ENCODE results near the gene ELP6.

ELP6 gene

GRCh38 chr3:47513125-47513929, at the start of gene ELP6:
TSS of gene ELP6 (minus strand) at chr3:47513712. CDS start at chr3:47513590, 122 bp downstream.
- DNase-seq = peak; percentile 91

- no peak for DNase-seq
These were observed 42.8 kb upstream of the ELP6 start for GRCh38 chr3:47556351-47556750.

- DNase-seq = no peak
These were observed 40.8 kb upstream of the ELP6 start for GRCh38 chr3:47554335-47554734.

- DNase-seq = no peak
These were observed 39.9 kb upstream of the ELP6 start for GRCh38 chr3:47553407-47553806.

GRCh38 chr3:47542471-47543173, 29.1 kb upstream of the ELP6 start:
- no peak for DNase-seq

GRCh38 chr3:47541583-47542108, 28.1 kb upstream of the ELP6 start:
- no peak for DNase-seq

DNA sequence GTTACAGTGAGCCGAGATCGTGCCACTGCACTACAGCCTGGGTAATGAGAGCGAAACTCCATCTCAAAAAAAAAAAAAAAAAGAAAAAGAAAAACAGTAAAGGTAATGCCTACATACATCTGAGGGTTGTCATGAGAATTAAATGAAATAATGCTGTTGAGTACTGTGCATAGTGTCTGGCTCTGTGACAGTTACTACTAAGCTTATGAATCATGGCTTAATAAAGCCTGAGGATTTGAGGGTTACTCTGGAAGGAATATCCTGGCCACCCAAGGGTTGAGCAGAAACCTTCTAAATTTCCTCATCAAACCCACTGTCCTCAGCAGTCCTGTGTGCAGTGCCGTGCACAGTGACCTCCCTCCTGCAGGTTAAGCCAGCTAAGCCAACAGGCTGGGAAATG, 26.8 kb upstream of the ELP6 start:
- no peak for DNase-seq

- no peak for DNase-seq
These were observed 23.5 kb upstream of the ELP6 start for GRCh38 chr3:47536967-47537366.

- no peak for DNase-seq
These were observed 22.8 kb upstream of the ELP6 start for GRCh38 chr3:47536221-47536891.

DNA sequence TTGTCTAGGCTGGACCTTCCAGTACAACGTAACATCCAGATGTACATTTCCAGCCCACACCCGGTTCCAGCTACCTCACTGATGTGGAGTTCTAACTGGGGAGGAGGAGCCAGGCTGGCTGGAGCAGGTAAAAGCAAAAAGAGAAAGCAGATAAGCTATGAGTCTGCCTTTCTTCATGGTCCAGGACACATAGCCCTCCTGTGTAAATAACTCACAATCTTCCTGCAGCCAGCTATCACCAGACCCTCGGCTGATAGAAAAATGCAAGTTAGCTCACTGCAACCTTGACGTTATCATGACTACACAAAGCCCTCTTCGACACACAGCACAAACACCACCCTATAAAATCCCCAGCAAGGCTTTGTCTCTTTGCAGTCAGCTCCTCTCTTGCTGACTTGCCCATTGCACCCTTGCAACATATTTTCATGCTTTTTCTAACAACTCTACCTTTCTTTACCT, 20.5 kb upstream of the ELP6 start:
- DNase-seq = no peak

DNA sequence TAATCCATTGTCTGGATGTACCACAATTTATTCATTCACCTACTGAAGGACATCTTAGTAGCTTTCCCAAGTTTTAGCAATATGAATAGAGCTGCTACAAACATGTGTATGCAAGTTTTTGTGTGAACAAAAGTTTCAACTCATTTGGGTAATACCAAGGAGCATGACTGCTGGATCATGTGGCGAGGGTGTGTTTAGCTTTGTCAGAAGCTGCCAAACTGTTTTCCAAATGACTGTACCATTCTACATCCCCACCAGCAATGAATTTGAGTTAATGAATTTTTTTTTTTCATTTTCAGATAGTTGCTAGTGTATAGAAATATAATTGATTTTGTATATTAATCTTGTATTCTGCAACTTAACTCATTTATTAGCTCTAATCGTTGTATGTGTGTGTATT, 20.0 kb upstream of the ELP6 start:
- no peak for DNase-seq

- DNase-seq = peak; percentile 71
These were observed 14.6 kb upstream of the ELP6 start for GRCh38 chr3:47527952-47528725.

DNA sequence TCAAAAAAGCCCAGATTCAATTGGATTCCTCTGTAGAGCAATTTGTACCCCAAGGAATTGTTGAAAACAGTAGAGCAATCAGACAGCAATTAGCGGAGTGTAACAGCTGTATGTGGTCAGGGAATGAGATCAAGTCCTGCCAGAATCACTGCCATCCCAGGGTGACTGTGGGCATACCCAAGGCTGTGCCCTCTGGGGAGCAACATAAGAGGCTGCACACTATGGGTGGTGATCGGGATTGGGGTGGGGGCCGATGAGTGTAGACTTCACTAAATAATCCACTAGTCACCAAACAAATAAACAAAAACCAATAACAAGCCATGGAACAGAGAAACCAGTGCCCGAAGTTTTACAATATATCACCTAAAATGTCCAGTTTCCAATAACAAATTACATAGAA, 12.1 kb upstream of the ELP6 start:
- no peak for DNase-seq

DNA sequence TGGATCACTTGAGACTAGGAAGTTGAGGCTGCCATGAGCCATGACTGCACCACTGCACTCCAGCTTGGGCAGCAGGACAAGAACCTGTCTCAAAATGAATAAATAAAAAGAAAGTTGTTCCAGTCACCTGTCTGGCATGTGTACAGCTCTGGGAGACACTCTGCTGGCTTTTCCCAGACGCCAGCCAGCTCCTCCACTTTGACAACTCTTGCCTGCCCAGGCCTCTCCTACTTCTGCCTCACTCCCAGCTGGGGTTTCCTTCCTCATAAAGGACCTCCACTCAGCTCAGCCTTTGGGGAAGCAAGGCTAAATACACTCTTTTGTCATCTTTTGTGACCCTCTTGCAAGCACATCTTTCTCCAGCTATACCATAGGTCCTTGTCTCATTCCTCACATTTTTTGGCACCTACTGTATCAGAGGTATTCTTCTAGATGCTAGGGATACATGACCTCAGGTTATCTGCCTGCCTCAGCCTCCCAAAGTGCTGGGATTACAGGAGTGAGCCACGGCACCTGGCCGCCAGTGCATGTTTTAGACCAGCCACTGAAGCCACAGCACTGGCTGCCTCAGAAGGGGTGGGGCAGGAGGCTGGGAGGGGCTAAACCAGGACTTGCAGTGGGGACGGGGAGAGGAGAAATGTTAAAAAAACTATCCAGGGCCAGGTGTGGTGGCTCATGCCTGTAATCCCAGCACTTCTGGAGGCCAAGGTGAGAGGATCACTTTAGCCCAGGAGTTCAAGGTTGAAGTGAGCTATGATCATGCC, 10.0 kb upstream of the ELP6 start:
- no peak for DNase-seq

GRCh38 chr3:47522082-47522987, 8.8 kb upstream of the ELP6 start:
- DNase-seq = peak; percentile 80

- DNase-seq = no peak
These were observed 7.2 kb upstream of the ELP6 start for GRCh38 chr3:47520756-47521155.

DNA sequence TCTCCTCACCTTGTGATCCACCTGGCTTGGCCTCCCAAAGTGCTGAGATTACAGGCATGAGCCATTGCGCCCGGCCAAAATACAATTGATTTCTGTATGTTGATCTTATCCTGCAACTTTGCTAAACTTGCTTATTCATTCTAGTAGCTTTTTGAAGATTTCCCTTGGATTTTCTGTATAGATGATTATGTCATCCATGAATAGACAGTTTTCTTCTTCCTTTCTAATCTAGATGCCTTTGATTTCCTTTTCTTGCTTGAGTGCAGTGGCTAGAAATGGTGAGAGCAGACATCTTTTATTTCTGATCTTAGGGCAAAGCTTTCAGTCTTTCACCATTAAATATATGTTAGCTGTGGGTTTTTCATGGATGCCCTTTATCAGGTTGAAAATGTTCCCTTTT, 4.4 kb upstream of the ELP6 start:
- no peak for DNase-seq

DNA sequence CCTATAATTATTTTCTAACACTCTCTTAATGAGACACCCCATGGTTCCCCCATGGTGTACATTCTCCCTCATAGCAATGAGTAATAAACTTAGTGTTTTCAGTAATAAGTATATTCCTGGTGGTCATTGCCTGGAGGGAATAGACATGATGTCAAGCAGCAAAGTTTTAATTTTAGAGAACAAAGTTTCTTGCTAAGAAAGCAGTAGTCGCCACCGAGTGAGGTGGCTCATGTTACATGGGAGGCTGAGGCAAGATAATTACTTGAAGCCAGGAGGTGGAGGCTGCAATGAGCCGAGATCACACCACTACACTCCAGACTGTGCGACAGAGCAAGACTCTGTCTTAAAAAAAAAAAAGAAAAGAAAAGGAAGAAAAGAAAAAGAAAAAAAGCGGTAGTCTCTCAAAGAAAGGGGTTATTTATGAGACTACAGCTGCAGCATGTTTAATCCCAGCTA, 2.4 kb upstream of the ELP6 start:
- no peak for DNase-seq

DNA sequence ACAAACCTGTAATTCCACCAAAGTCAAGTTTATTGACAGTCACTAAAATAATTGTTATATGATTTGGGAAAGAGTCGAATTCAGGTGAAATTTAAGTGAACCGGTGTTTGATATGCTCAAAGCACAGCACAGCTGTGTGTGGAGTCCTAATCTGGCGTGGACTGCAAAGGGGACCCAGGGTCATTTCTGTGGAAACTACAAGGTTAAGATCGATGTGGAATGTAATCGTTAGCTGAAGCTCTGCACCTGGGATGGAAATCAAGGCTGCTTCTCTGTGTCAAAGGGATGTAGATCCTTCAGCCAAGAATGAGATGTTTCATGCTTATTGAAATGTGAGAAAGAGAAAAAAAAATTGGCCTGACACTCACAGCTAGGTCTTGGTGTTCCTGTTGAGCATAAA, 1.6 kb upstream of the ELP6 start:
- no peak for DNase-seq

- peak; percentile 23 for DNase-seq
These were observed 942 bp downstream of the ELP6 start for GRCh38 chr3:47512416-47513124.

Measured in kidney glomerular epithelial cell (primary cell).